Lower leg skin (tissue), 4 donors: ENCODE results near the gene SH3RF1. TPM values are rescaled to one million over a fixed set of nuclear protein-coding genes. Genes with fewer than 3 reads are reported as not detected.

Experiments used
- DNase-seq, 2 donors: peaks; one replicate each; pipeline ENCODE4 v3.0.0-alpha.2; 2019; ENCODE audit warnings: low spot score in 2 of 2
- H3K4me3 ChIP-seq: fragments of 200-600 bp; sonication (generic); 2 replicates; pipeline ENCODE4 v1.5.1; 2017; ENCODE audit warnings: mild to moderate bottlenecking, low read depth; ENCODE audit not compliant: poor library complexity, severe bottlenecking
- CTCF ChIP-seq, 3 donors: fragments of 450-650 bp; IDR thresholded peaks; one replicate each; pipeline ENCODE4 v1.5.1; 2016; ENCODE audit warnings: antibody characterized with exemption in 3 of 3, mild to moderate bottlenecking in 3 of 3, moderate library complexity in 2 of 3
- POLR2A ChIP-seq, 2 donors: fragments of 450-650 bp; IDR thresholded peaks; one replicate each; pipeline ENCODE4 v1.6.1; 2016 to 2017; ENCODE audit warnings: antibody characterized with exemption in 2 of 2, mild to moderate bottlenecking in 1 of 2, moderate library complexity in 1 of 2
- WGBS, 2 donors: methylation state at CpG; one replicate each; pipeline ENCODE4 v1.1.5; 2018; 5-methylcytosine and 5-hydroxymethylcytosine counted together
- intact Hi-C: fragments of 100-400 bp; cut with DNase I; formaldehyde crosslinking; loops from one replicate; pipeline ENCODE4 v1.15.0; 2023; ENCODE audit warnings: low total_unique reads
- total RNA-seq, 4 donors: library from RNA; depleted of rRNA; stranded (reverse); fragments of >200 nt; gene quantifications; one replicate each; pipeline ENCODE4 v1.1.0, GENCODE V29; 2016

SH3RF1 gene
- total RNA-seq, 4 donors from 2014 or later = 8.5 to 14.2 (median 12.0) TPM

GRCh38 chr4:169311643-169312365, 41.0 kb upstream of the SH3RF1 start:
- DNase-seq = no peak
- intact Hi-C loops = no loop called here

GRCh38 chr4:169309326-169309967, 38.7 kb upstream of the SH3RF1 start:
- DNase-seq = no peak

More at GRCh38 chr4:169311643-169312365, 41.0 kb upstream of the SH3RF1 start:
- no peak overlapping the region for H3K4me3 ChIP-seq
- 71 to 73% methylated on average over 12 of the region's 12 CpGs for WGBS, 2 donors
- no peak for TF ChIP-seq POLR2A (IDR thresholded peaks at IDR 0.05)
- TF ChIP-seq CTCF (IDR thresholded peaks at IDR 0.05) = no peak

GRCh38 chr4:169307576-169307975, 36.8 kb upstream of the SH3RF1 start:
- DNase-seq = no peak
- TF ChIP-seq POLR2A (IDR thresholded peaks at IDR 0.05) = no peak
- TF ChIP-seq CTCF (IDR thresholded peaks at IDR 0.05) = no peak
- intact Hi-C loops = no loop called here
- 92 to 95% methylated on average over 2 of the region's 2 CpGs for WGBS, 2 donors
- no peak overlapping the region for H3K4me3 ChIP-seq

More at GRCh38 chr4:169309326-169309967, 38.7 kb upstream of the SH3RF1 start:
- H3K4me3 ChIP-seq = no peak overlapping the region
- 89 to 94% methylated on average over 12 of the region's 12 CpGs for WGBS, 2 donors
- TF ChIP-seq POLR2A (IDR thresholded peaks at IDR 0.05) (no peak), CTCF (IDR thresholded peaks at IDR 0.05) (no peak)
- intact Hi-C loops = no loop called here

GRCh38 chr4:169305651-169306050, 34.9 kb upstream of the SH3RF1 start:
- 77 to 82% methylated on average over 2 of the region's 2 CpGs for WGBS, 2 donors
- intact Hi-C loops = no loop called here
- TF ChIP-seq CTCF (IDR thresholded peaks at IDR 0.05) (no peak), POLR2A (IDR thresholded peaks at IDR 0.05) (no peak)
- no peak overlapping the region for H3K4me3 ChIP-seq
- DNase-seq = no peak

GRCh38 chr4:169305173-169305572, 34.4 kb upstream of the SH3RF1 start:
- 0 to 91% methylated on average over 1 of the region's 1 CpG for WGBS, 2 donors
- no peak for DNase-seq
- TF ChIP-seq POLR2A (IDR thresholded peaks at IDR 0.05) (no peak), CTCF (IDR thresholded peaks at IDR 0.05) (no peak)
- intact Hi-C loops = no loop called here
- no peak overlapping the region for H3K4me3 ChIP-seq
